ENCODE results near the gene NRROS.

DNA sequence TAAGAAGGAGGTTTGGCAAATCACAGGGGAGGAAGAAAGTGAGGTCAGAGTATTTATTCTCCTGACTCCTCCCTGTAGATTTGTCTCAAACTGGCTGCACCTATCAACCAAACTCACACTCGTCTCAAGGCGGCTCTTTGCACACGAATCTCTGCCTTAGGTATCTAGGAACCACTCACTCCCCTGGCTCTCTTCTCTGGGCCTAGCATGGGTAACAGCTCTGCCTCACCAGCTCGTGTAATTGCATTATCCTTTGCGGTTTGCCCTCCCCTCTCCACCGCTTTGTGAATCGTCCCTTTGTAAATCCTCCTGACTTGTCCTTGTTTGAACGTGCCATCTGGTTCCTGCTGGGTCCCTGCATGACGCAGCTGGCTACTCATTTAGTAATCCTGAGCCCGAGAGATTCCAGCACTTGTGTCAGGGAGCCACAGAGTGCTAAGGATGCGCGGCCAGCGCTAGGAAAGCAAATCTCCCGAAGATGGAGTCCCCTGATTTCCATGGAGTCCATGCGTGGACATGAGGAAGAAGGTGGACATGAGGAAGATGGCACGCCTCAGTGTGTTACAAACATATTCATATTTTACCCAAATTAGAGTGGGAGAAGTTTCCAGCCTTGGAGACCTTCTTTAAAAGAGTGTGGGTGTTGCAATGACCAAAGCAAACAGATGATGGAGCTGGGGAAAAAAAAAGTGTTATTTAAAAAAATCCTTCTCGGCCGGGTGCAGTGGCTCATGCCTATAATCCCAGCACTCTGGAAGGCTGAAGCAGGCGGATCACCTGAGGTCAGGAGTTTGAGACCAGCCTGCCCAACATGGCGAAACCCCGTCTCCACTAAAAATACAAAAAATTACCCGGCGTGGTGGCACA, 26.7 kb downstream of the NRROS start:
- TF ChIP-seq POLR2A (IDR thresholded peaks at IDR 0.05; ENCODE audit: low read depth, low read length) (no peak), MAZ (IDR thresholded peaks at IDR 0.05; ENCODE audit: borderline replicate concordance, low read depth, low read length) (no peak), RCOR1 (IDR thresholded peaks at IDR 0.05; ENCODE audit: insufficient replicate concordance, low read length) (no peak), CHD1 (IDR thresholded peaks at IDR 0.05; ENCODE audit: low read depth, low read length) (no peak), MXI1 (IDR thresholded peaks at IDR 0.05; ENCODE audit: borderline replicate concordance, low read depth, low read length) (no peak), RAD21 (IDR thresholded peaks at IDR 0.05; ENCODE audit: low read length) (no peak)
- TF ChIP-seq, protein P1, sequence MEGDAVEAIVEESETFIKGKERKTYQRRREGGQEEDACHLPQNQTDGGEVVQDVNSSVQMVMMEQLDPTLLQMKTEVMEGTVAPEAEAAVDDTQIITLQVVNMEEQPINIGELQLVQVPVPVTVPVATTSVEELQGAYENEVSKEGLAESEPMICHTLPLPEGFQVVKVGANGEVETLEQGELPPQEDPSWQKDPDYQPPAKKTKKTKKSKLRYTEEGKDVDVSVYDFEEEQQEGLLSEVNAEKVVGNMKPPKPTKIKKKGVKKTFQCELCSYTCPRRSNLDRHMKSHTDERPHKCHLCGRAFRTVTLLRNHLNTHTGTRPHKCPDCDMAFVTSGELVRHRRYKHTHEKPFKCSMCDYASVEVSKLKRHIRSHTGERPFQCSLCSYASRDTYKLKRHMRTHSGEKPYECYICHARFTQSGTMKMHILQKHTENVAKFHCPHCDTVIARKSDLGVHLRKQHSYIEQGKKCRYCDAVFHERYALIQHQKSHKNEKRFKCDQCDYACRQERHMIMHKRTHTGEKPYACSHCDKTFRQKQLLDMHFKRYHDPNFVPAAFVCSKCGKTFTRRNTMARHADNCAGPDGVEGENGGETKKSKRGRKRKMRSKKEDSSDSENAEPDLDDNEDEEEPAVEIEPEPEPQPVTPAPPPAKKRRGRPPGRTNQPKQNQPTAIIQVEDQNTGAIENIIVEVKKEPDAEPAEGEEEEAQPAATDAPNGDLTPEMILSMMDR (conservative IDR thresholded peaks at IDR 0.05; ENCODE audit: low read depth, low read length) = no peak

Measured in IMR-90 (cell line).